Measurements from ENCODE around the gene SLC25A48.

Gene SLC25A48

DNA sequence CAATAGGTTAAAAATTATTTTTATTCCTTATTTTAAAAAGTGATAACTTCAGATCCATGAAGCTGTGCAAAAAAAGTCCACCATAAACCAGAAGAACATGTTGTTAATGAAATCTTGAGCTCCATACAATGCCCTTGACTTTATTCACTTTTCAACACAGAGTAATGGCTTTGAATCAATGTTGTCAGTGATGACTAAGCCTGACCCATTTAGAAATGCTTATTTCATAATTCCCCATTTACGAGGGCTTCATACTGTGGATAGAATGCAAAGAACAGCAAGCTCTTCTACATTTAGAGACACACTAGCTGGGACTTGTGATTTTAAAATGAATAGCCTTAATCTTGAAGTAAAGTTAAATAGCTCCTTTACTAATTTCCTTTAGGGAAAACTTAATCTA, 86.9 kb downstream of the SLC25A48 start:
- peak; percentile 8 for DNase-seq (ENCODE audit: low spot score)

DNA sequence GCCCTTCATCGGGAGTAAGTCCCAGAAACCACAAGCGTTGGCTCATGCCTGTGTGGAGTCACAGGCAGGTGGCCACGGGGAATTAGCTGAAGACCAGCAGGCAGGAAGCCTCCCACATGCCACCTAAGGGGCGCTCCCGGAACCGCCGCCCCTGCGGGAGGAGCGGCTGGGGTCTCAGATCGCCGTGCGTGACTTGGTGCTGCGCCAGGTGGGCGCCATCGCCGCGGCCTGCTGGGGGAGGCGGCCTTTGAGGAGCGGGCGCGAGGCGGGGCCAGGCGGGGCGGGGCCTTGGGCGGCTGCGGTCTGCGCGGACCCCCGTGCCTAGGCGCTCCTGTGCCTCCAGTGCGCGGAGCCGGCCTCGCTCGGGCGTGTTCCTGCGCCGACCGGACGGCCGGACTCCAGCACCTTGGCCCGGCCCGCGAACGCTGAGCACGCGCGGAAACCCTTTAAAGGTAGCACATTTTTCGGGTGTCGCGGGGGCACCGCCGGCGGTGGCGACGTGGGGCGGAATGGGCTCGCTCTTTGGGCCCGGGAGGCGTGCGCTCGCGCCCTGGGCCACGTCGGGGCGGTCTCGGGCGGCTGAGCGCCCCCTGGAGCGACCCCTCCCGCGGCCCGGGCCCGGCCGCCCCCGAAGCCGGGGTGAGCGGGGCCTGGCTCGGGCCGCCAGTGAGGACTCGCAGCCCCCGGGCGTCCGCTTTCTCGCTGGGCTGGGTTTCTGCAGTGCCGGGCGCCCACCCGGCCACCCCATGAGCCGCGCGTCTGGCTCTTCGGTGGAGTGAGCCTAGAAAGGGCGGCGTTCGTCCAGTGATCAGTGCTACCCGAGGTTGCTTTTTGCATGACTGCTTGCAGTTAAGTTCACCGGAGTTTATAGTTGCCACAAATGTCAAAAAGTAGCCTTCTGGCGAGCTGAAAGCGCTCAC, 95.8 kb downstream of the SLC25A48 start:
- no peak for DNase-seq (ENCODE audit: low spot score)

DNA sequence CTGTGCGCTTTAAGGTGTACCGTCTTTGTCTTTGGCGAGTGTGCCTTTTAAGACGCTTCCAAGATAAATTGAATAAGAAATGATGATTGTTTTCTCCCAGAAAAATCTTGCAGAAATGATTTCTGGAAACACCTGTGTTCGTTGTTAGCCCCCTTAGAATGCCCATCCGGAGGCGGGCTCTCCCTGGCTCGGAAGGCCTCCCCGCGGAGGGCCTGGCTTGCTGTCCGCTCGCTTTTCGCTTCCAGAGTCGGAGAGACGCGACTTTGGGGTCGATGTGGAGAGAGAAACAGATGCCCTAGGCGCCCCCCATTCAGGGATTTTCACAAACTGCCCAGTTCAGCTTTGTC, 96.5 kb downstream of the SLC25A48 start:
- no peak for DNase-seq (ENCODE audit: low spot score)

DNA sequence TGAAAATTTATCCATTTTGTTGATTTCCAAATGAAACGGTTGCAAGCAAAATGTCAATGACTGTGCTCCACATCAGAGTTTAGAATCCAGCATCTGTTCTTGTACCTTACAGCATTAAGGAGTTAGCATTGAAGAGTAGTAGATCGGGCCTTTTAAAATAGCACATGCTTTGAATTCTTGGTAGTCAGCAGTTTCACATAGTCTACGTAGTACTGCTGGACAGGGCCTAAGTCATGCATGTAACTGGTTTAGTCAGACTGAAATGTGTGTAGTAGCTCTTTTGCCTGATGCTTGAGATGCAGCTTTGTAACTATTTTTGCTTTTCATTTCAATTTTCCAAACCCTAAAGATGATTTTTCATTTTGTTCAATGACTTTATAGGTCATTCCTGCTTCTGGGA, 100.5 kb downstream of the SLC25A48 start:
- DNase-seq (ENCODE audit: low spot score), result no peak

DNA sequence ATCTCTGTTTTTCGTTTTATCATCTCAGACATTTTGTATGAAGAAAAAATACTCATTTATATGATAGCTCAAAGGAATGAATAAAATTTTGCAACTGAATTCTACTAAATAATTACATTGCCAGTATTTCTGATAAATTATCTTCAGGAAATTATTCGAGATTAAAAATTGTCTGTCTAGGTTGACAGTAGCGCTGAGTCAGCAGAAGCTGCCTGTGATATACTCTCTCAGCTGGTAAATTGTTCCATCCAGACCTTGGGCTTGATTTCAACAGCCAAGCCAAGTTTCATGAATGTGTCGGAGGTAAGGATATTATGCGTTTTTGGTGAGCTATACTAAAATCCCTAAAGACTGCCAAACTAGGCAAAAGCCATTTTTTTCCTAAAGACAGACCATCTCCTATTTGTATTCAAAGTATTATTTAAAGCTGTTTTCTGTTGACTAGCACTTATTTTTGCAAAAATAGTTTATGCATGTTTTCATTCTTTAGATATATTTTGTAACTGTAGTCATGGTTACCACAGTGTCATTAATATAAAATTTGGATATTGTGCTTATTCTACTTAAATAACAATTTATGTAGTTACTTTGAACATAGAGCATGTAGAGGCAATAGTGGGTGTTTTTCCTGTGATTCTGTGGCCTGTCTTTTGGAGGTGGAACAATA, 102.9 kb downstream of the SLC25A48 start:
- DNase-seq (ENCODE audit: low spot score), result no peak
